IMR-90 (cell line): Measurements from ENCODE around the gene WDR62. TPM values are rescaled to one million over a fixed set of nuclear protein-coding genes. Genes with fewer than 3 reads are reported as not detected.

Experiments used
- ATAC-seq: fragments of 200-7000 bp; cut with Tn5 transposase; 2 replicates; pipeline ENCODE4 v1.9.1; 2020; ENCODE audit warnings: low read depth, mild to moderate bottlenecking, moderate library complexity
- BruUV-seq: library from RNA; stranded (reverse); fragments of 400-500 nt; replicated peaks from 2 replicates; lab custom pipeline; 2021; lab: Mats Ljungman, UMichigan
- CTCF ChIA-PET: fragments of 300-600 bp; formaldehyde crosslinking; extraction: SDS; loops from one replicate; lab custom pipeline; 2021; ENCODE audit warnings: antibody characterized with exemption; lab: Yijun Ruan, JAX
- POLR2A ChIA-PET: fragments of 300-600 bp; sonication (Branson Sonifier 250); formaldehyde crosslinking; loops from one replicate; lab custom pipeline; 2022; ENCODE audit warnings: antibody characterized with exemption; ENCODE audit not compliant: unreplicated experiment; lab: Charles Lee
- DNase-seq: peaks from one replicate; pipeline ENCODE4 v3.0.0; 2013
- H2AFZ ChIP-seq: replicated peaks from 2 replicates; pipeline ENCODE3; 2013; ENCODE audit warnings: low read length, mild to moderate bottlenecking; ENCODE audit not compliant: poor library complexity
- H2AK5ac ChIP-seq: 2 replicates; pipeline ENCODE4 v1.6.1; 2013; ENCODE audit warnings: low read depth, low read length, inconsistent platforms
- H2AK9ac ChIP-seq: replicated peaks from 2 replicates; pipeline ENCODE3; 2013; ENCODE audit warnings: mild to moderate bottlenecking, low read depth, low read length, moderate library complexity; ENCODE audit not compliant: poor library complexity
- H2BK120ac ChIP-seq: 2 replicates; pipeline ENCODE4 v1.6.1; 2013; ENCODE audit warnings: low read depth, low read length, inconsistent platforms
- H2BK15ac ChIP-seq: 3 replicates; pipeline ENCODE4 v1.6.1; 2013; ENCODE audit warnings: low read depth, low read length, inconsistent platforms
- H2BK20ac ChIP-seq: 2 replicates; pipeline ENCODE4 v1.6.1; 2013; ENCODE audit warnings: low read depth, mild to moderate bottlenecking, inconsistent platforms, low read length, moderate library complexity
- H2BK5ac ChIP-seq: 2 replicates; pipeline ENCODE4 v1.6.1; 2013; ENCODE audit warnings: mild to moderate bottlenecking, low read depth, low read length, inconsistent platforms; ENCODE audit not compliant: poor library complexity, severe bottlenecking
- H3K14ac ChIP-seq: replicated peaks from 2 replicates; pipeline ENCODE4 v1.6.1; 2013; ENCODE audit warnings: low read depth, low read length, inconsistent platforms
- H3K18ac ChIP-seq: 2 replicates; pipeline ENCODE4 v1.6.1; 2013; ENCODE audit warnings: low read depth, low read length, control low read depth
- H3K23ac ChIP-seq: 2 replicates; pipeline ENCODE4 v1.6.1; 2013; ENCODE audit warnings: low read depth, low read length, inconsistent platforms
- H3K27ac ChIP-seq: 2 replicates; pipeline ENCODE4 v1.5.1; 2013; ENCODE audit warnings: mild to moderate bottlenecking, control low read depth, low read length; ENCODE audit not compliant: insufficient read depth
- H3K27me3 ChIP-seq: 2 replicates; pipeline ENCODE4 v1.6.1; 2013; ENCODE audit warnings: low read length; ENCODE audit not compliant: control insufficient read depth, insufficient read depth
- H3K36me3 ChIP-seq: 2 replicates; pipeline ENCODE4 v1.6.1; 2013; ENCODE audit warnings: low read length, mixed read lengths; ENCODE audit not compliant: control insufficient read depth, insufficient read depth
- H3K4ac ChIP-seq: 2 replicates; pipeline ENCODE4 v1.6.1; 2013; ENCODE audit warnings: low read depth, low read length, inconsistent platforms
- H3K4me1 ChIP-seq: 2 replicates; pipeline ENCODE4 v1.6.1; 2013; ENCODE audit warnings: low read length, mixed read lengths; ENCODE audit not compliant: control insufficient read depth, insufficient read depth
- H3K4me2 ChIP-seq: 2 replicates; pipeline ENCODE4 v1.6.1; 2013; ENCODE audit warnings: low read depth, mild to moderate bottlenecking, control low read depth, low read length, moderate library complexity
- H3K4me3 ChIP-seq: 2 replicates; pipeline ENCODE4 v1.5.1; 2013; ENCODE audit warnings: low read depth, mild to moderate bottlenecking, control low read depth, low read length, moderate library complexity; ENCODE audit not compliant: insufficient read depth
- H3K56ac ChIP-seq: 2 replicates; pipeline ENCODE4 v1.6.1; 2013; ENCODE audit warnings: low read length, inconsistent platforms; ENCODE audit not compliant: insufficient read depth; ENCODE audit errors: extremely low read depth
- H3K79me1 ChIP-seq, 2 experiments: 2 replicates each; pipeline ENCODE4 v1.6.1; 2013; ENCODE audit warnings: low read length in 2 of 2, inconsistent platforms in 1 of 2, low read depth in 1 of 2
- H3K9ac ChIP-seq: 2 replicates; pipeline ENCODE4 v1.6.1; 2013; ENCODE audit warnings: low read depth, low read length, control low read depth
- H3K9me1 ChIP-seq: 2 replicates; pipeline ENCODE4 v1.6.1; 2013; ENCODE audit warnings: low read length, inconsistent platforms; ENCODE audit not compliant: insufficient read depth
- H3K9me3 ChIP-seq: 2 replicates; pipeline ENCODE4 v1.6.1; 2013; ENCODE audit warnings: low read length; ENCODE audit not compliant: control insufficient read depth, insufficient read depth
- H4K20me1 ChIP-seq: 2 replicates; pipeline ENCODE4 v1.6.1; 2013; ENCODE audit warnings: low read length, inconsistent platforms; ENCODE audit not compliant: insufficient read depth
- H4K5ac ChIP-seq: 2 replicates; pipeline ENCODE4 v1.6.1; 2013; ENCODE audit warnings: mild to moderate bottlenecking, low read depth, low read length, control low read depth
- H4K8ac ChIP-seq, 2 experiments: 2 replicates each; pipeline ENCODE4 v1.6.1; 2013; ENCODE audit warnings: low read depth in 2 of 2, low read length in 2 of 2, control low read depth in 1 of 2, inconsistent platforms in 1 of 2
- H4K91ac ChIP-seq: 2 replicates; pipeline ENCODE4 v1.6.1; 2013; ENCODE audit warnings: low read depth, low read length, inconsistent platforms; ENCODE audit not compliant: insufficient read depth
- CEBPB ChIP-seq: IDR thresholded peaks from 2 replicates; pipeline ENCODE4 v1.6.1; 2012; ENCODE audit warnings: low read depth, low read length, improper control_type of control experiment
- CHD1 ChIP-seq: IDR thresholded peaks from 2 replicates; pipeline ENCODE4 v1.6.1; 2012; ENCODE audit warnings: low read depth, low read length, improper control_type of control experiment
- MAZ ChIP-seq: IDR thresholded peaks from 2 replicates; pipeline ENCODE4 v1.6.1; 2012; ENCODE audit warnings: low read depth, mild to moderate bottlenecking, low read length, improper control_type of control experiment, moderate library complexity, borderline replicate concordance
- RAD21 ChIP-seq: IDR thresholded peaks from 2 replicates; pipeline ENCODE4 v1.6.1; 2012; ENCODE audit warnings: low read length, improper control_type of control experiment
- RFX5 ChIP-seq: IDR thresholded peaks from 2 replicates; pipeline ENCODE4 v1.8.0; 2012; ENCODE audit warnings: low read depth, mild to moderate bottlenecking, low read length, moderate library complexity
- SMC3 ChIP-seq: fragments of 150-350 bp; IDR thresholded peaks from 2 replicates; pipeline ENCODE4 v1.6.1; 2016; ENCODE audit warnings: low read depth, mild to moderate bottlenecking, antibody characterized with exemption, low read length, moderate library complexity
- WGBS, 2 experiments: methylation state at CpG; one replicate each; pipeline versions ENCODE4 v1.1.5 to v1.1.7; 2013; ENCODE audit warnings: missing lambda C conversion rate in 2 of 2; ENCODE audit not compliant: insufficient read length in 1 of 2; ENCODE audit errors: extremely low coverage in 2 of 2; 5-methylcytosine and 5-hydroxymethylcytosine counted together
- dilution Hi-C: fragments of 300-500 bp; cut with HindIII; formaldehyde crosslinking; loops from one replicate; pipeline ENCODE4 v1.14.3; 2018; ENCODE audit warnings: low sequenced_read_pairs; ENCODE audit not compliant: unreplicated experiment
- in situ Hi-C: fragments of 300-500 bp; cut with MboI; formaldehyde crosslinking; loops from 3 replicates; pipeline ENCODE4 v1.14.3; 2019; ENCODE audit warnings: low sequenced_read_pairs, inconsistent platforms, mixed read lengths
- intact Hi-C: fragments of 100-400 bp; cut with micrococcal nuclease; formaldehyde crosslinking; loops from 2 replicates; pipeline ENCODE4 v1.10.0; 2022
- polyA plus RNA-seq, 3 experiments: library from polyadenylated mRNA; depleted of rRNA; stranded (reverse); fragments of >200 nt; gene quantifications; 2 replicates each; pipeline ENCODE4 v1.2.3, GENCODE V29; 2012; ENCODE audit warnings: low replicate concordance in 1 of 3
- total RNA-seq: library from RNA; depleted of rRNA; stranded (reverse); fragments of >200 nt; gene quantifications from 2 replicates; pipeline ENCODE4 v1.2.3, GENCODE V29; 2012
- TF ChIP-seq, protein P1 (sequence below): fragments of 150-350 bp; IDR thresholded peaks from 2 replicates; pipeline ENCODE4 v1.6.1; 2016; ENCODE audit warnings: low read depth, mild to moderate bottlenecking, low read length, moderate library complexity, borderline replicate concordance
- TF ChIP-seq, protein P2 (sequence below): conservative IDR thresholded peaks from 2 replicates; pipeline ENCODE4 v1.5.1; 2012; ENCODE audit warnings: mild to moderate bottlenecking, low read depth, low read length, improper control_type of control experiment

The WDR62 gene
- total and polyA plus RNA-seq, 2 of the 4 experiments (the other 2 are of a cell fraction): 4.5 to 7.0 TPM

DNA sequence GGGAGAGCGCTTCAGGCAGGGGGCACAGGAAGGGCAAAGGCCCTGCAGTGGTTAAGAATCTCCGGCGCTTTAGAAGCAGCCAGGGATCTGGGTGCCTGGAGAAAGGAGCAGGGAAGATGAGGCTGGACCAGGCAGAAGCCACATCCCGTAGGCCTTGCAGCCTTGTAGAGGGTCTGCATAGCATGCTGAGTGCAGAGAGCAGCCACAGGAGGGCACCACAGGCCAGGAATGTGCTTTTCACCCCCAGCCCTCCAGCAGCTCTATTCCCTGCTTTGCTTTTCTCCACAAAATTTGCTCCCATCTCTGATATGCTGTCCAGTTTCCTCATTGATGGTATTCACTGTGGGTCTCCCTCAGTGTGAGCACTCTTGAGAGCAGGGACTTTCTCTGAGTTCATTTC, 5.7 kb downstream of the WDR62 start:
- Histone ChIP-seq H3K27ac (no peak overlapping the region), H4K20me1 (no peaks in the 10 kb centered on the region), H3K9ac (no peak overlapping the region), H2BK5ac (no peak overlapping the region), H2AK9ac (no peak overlapping the region), H3K9me3 (no peaks in the 10 kb centered on the region), H3K14ac (no peak overlapping the region), H3K23ac (no peak overlapping the region), H3K27me3 (no peaks in the 10 kb centered on the region), H4K5ac (no peak overlapping the region), H2BK15ac (no peak overlapping the region), H4K8ac (no peak overlapping the region), H2BK120ac (no peak overlapping the region), H3K56ac (no peak overlapping the region), H3K4me3 (no peak overlapping the region), H3K79me1 (peaks cover 24 to 53% of the 10 kb centered on the region in 2 experiments), H3K36me3 (no peaks in the 10 kb centered on the region), H3K4ac (no peak overlapping the region), H2AFZ (no peak overlapping the region), H3K4me1 (no peaks in the 10 kb centered on the region), H4K91ac (no peak overlapping the region), H3K9me1 (no peaks in the 10 kb centered on the region), H2AK5ac (no peak overlapping the region), H3K4me2 (no peak overlapping the region), H3K18ac (no peak overlapping the region), H2BK20ac (no peak overlapping the region)
- ATAC-seq (peak; percentile 97), DNase-seq (peak; percentile 63)
- ChIA-PET CTCF (interaction anchor here (1.0 to 1.4 kb wide), 3 partner anchors 54 to 109 kb away, joined by 4 to 6 read pairs (median 4); partner anchors contain the start of genes POLR2I and TBCB), POLR2A (no interaction called here)
- WGBS, 2 experiments: 100% methylated on average over 1 of the region's 4 CpGs; no CpG with 5 or more reads in 1 of the 2 experiments
- no TSS peak for BruUV-seq
- intact Hi-C loops: loop anchor here (1.0 to 2.0 kb wide), 2 partner anchors 54 to 110 kb away; partner anchors contain the start of genes POLR2I and TBCB
- TF ChIP-seq SMC3 (peak; percentile 69), CEBPB (no peak), CHD1 (no peak), MAZ (peak; percentile 34; the same call in 1 of the 2 replicates), RFX5 (no peak), RAD21 (peak; percentile 83)
- TF ChIP-seq, protein P1, sequence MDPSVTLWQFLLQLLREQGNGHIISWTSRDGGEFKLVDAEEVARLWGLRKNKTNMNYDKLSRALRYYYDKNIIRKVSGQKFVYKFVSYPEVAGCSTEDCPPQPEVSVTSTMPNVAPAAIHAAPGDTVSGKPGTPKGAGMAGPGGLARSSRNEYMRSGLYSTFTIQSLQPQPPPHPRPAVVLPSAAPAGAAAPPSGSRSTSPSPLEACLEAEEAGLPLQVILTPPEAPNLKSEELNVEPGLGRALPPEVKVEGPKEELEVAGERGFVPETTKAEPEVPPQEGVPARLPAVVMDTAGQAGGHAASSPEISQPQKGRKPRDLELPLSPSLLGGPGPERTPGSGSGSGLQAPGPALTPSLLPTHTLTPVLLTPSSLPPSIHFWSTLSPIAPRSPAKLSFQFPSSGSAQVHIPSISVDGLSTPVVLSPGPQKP: no peak
- TF ChIP-seq, protein P2, sequence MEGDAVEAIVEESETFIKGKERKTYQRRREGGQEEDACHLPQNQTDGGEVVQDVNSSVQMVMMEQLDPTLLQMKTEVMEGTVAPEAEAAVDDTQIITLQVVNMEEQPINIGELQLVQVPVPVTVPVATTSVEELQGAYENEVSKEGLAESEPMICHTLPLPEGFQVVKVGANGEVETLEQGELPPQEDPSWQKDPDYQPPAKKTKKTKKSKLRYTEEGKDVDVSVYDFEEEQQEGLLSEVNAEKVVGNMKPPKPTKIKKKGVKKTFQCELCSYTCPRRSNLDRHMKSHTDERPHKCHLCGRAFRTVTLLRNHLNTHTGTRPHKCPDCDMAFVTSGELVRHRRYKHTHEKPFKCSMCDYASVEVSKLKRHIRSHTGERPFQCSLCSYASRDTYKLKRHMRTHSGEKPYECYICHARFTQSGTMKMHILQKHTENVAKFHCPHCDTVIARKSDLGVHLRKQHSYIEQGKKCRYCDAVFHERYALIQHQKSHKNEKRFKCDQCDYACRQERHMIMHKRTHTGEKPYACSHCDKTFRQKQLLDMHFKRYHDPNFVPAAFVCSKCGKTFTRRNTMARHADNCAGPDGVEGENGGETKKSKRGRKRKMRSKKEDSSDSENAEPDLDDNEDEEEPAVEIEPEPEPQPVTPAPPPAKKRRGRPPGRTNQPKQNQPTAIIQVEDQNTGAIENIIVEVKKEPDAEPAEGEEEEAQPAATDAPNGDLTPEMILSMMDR: peak; percentile 78
- dilution Hi-C loops: no loop called here
- in situ Hi-C loops: no loop called here
